ENCODE data around the gene PRKCE.

The PRKCE gene

DNA sequence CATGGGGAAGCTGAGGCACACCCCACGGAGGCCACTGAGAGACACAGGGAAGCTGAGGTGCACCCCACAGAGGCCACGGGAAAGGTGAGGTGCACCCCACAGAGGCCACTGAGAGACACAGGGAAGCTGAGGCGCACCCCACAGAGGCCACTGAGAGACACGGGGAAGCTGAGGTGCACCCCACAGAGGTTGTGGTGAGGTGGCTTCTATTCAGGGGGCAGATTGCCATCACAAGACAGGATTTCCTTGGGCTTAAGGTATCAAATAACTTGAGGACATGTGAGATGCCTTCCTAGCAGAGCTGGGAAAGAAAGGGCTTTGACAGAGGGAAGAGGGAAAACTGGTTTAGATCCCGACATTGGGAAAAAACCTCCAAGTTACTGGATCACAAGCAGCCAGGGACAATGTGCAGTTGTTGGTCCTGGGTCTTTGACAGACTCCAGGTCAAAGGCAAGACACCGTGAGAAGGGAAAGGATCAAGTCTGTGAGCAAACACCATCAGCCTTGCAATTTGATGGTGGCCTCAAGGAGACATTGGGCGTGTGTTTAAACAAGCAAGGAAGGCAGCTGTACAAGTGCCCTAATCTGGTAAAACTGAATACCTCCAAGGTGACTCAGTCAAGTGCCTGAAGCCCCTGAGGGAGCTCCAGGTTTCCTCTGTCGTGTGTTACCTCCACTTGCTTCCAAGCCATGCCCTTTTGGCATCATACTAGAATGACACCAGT lies 512.5 kb downstream of the PRKCE start:
- DNase-seq: no peak

GRCh38 chr2:46164529-46165301 lies 513.2 kb downstream of the PRKCE start:
- peak; percentile 30 for DNase-seq

DNA sequence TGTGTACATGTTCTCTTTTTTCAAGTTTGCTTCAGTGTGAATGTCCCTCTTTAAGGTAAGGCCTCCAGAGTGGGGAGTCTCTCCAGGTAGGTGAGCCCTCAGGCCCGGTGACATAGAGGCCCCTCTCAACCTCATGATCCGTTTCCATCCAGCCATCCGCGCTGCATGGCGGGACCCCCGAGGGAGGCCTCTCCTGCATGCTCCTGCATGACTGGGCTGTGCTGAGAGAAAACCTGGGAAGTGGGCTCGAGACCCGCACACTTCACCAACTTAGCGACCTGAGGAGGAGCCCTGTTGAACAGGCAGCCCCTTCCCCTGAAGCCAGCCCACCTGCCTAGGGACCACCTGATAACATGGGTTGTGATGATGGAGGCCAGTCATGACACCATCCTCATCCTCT lies 514.4 kb downstream of the PRKCE start:
- no peak for DNase-seq

DNA sequence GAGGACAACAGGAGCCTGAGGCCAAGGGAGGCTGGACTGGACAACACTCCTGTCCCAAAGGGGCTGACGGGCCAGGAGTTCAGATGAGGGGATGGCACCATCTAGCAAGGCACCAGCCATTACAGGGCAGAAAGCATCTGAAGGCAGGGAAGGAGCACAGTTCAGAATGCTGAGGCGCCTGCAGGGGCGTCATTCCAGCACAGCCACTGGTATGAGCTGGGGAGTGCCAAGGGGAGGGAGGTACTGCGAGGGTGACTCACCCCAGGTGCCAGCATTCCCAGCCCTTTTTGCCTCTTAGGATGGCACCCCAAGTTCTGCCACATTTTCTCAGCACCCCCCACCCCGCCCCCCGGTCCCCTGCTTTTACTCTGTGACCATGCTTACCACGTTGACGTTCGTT lies 515.9 kb downstream of the PRKCE start:
- DNase-seq: no peak

GRCh38 chr2:46167924-46168323 lies 516.4 kb downstream of the PRKCE start:
- no peak for DNase-seq

DNA sequence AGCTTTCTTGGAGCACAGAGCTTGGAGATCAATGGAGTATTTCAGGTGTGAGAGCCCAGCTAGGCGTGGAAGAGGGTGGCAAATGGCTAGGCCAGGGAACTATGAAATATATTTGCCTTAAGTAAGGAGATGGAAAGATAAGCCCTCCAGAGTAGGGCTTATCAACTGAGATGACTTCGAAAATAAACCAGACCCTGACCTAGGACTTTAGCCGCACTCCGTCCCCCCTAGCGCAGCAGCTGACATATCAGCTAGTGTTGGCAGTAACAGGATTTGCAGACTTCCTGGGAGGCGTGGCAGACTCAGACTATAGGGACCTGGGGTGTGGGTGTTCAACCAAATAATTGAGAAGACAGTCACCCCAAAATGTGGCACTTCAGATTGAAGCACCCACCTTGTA lies 518.0 kb downstream of the PRKCE start:
- no peak for DNase-seq

DNA sequence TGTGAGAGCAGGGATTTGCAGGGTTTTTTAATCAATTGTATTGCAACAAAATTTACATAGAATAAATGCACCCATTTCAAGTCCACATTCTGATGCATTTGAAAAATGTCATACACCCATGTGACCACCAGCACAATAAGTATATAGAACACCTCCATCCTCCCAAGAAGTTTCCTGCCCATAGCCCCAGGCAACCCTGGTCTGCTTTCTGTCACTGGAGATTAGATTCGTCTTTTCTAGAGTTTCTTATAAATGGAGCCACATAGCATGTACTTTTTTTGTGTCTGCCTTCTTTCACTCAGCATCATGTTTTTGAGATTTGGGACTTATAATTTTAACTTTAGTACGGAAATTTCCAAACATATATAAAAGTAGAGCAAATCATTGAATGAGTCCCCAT lies 518.6 kb downstream of the PRKCE start:
- DNase-seq: no peak

DNA sequence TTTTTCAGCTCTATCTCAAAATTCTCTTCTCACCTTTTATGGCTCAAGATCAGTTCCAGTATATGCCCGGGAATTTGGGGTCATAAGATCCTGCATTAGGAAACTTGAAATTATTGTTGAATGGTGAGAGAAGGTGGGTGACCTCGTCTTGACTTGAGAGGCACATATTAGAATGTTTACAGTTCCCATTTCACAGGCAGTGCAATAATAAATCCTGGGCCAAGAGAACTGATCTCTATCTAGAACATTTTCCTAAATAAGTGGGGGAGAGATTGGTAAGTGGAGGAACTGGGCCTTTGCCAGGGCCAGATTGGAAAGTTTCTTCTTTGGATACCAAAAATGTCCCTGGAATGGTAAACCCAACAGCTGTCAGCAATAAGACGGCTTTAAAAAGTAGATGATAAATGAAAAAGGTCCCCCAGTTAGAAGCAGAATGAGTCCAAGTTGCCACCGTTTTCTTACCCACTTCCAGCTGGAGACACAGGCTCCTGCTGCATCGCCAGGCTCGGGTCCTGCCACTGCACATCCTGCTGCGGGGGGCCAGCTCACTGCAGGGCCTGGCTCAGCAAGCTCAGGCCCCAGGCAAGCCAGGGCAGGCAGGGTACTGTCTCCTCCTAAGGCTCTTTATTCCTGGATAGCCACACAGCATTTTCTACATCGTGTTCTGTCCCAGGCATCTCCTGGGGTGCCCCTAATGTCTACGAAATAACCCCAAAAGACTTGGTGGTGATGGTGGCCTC lies 519.3 kb downstream of the PRKCE start:
- DNase-seq: no peak

- DNase-seq: peak; percentile 34
Measured at GRCh38 chr2:46171411-46171953, 520.0 kb downstream of the PRKCE start.

GRCh38 chr2:46171996-46172546 lies 520.6 kb downstream of the PRKCE start:
- DNase-seq: peak; percentile 29

GRCh38 chr2:46173030-46173429 lies 521.6 kb downstream of the PRKCE start:
- DNase-seq: no peak

GRCh38 chr2:46173636-46174250 lies 522.3 kb downstream of the PRKCE start:
- no peak for DNase-seq

- DNase-seq: no peak
Measured at GRCh38 chr2:46174345-46175170, 523.1 kb downstream of the PRKCE start.

- no peak for DNase-seq
Measured at GRCh38 chr2:46175419-46175818, 523.9 kb downstream of the PRKCE start.

DNA sequence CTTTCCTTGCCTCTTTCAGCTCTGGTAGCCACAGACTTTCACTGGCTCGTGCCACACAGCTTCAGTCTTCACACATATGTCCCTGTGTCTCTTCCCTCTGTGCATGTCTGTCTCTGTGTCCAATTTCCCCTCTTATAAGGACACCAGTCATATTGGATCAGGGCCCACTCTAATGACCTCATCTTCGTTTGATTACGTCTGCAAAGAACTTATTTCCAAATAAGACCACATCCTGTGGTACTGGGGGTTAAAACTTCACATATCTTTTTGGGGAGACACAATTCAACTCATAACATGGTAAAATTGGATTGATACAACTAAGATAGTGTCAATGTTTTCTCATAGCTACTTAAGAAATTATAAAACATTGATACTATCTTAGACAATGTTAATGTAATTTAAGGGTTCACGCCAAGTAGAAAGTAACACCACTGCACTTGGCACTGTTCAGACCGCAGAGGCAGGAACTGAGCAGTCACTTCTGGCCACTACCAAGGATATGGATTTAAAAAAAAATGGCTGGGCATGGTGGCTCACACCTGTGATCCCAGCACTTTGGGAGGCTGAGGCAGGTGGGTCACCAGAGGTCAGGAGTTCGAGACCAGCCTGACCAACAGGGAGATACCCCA lies 526.1 kb downstream of the PRKCE start:
- DNase-seq: no peak

GRCh38 chr2:46179037-46179621 lies 527.7 kb downstream of the PRKCE start:
- DNase-seq: peak; percentile 43

GRCh38 chr2:46180189-46180588 lies 528.7 kb downstream of the PRKCE start:
- no peak for DNase-seq

DNA sequence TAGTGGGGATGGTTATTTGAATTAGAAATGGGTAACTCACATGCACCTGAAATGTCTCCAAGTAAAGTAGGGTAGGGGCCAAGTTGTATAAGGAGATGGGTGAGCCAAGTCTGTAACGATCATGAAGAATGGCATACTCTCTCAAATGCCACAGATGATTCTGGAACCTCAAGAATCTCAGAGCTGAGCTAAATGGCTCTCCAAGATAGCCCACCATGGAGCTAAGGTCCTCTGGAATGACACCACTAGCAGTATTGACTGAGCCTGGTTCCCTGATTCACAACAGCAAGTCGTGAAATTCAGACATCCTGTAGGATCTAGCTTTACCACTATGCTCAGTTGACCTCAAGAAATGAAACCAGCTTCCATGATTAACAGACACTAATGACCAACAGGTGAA lies 529.8 kb downstream of the PRKCE start:
- DNase-seq: no peak

DNA sequence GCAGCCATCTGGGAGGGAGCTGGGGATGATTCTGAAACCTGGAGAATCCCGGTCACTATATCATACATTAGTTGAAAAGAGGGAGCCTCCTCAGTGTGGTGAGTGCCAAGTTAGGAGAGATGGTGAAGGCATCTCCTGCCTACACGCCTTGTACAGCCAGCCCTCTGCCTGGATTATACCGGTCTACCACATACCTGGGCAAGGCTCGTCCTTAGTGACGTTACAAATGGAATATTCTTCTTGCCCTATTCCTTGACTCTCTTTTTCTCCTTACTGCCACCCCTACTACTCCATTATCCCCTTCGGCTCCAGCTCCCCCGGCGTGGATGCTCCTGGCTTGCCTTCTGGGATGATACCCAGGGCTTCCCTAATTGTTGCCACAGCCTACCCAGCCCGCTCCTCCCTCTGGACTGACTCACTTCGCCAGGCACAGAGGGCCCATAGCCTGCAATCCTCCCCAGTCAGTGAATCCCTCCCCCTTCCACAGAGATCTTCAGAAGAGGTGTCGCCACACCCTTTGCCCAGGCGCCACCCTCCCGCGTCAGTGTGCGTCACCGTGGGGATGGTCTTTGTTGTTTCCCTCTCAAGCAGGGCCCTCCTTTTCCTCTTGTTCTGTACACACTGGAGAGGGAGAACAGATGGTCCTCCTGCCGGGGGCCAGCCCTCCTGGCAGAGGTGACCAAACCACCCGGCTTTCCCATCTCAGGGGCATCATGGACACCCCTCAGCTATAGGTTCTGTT lies 530.5 kb downstream of the PRKCE start:
- no peak for DNase-seq

GRCh38 chr2:46183426-46183825 lies 532.0 kb downstream of the PRKCE start:
- no peak for DNase-seq
